ENCODE measurements around the gene MCTP1. TPM values are rescaled to one million over a fixed set of nuclear protein-coding genes. Genes with fewer than 3 reads are reported as not detected.

Gene MCTP1
- total and polyA plus RNA-seq, 10 of the 15 experiments (the other 5 are each of a cell fraction or from before 2014, with no cell fraction given), result 12.6 to 45.9 (median 18.8) TPM

GRCh38 chr5:95238560-95239325, 46.2 kb downstream of the MCTP1 start (continued):
- TF ChIP-seq FOS (IDR thresholded peaks at IDR 0.05; ENCODE audit: borderline replicate concordance, extremely low read depth, insufficient read length), result no peak
- TF ChIP-seq POLR2A (IDR thresholded peaks at IDR 0.05; ENCODE audit: low read depth, low read length), result no peak
- TF ChIP-seq RAD21 (IDR thresholded peaks at IDR 0.05; ENCODE audit: insufficient read depth, low read depth, low read length), result peak; percentile 58
- no peak for TF ChIP-seq NBN (IDR thresholded peaks at IDR 0.05)
- no peak for TF ChIP-seq SPI1 (IDR thresholded peaks at IDR 0.05; ENCODE audit: borderline replicate concordance, insufficient read depth, low read depth, low read length)
- TF ChIP-seq RUNX3 (IDR thresholded peaks at IDR 0.05; ENCODE audit: low read length), result no peak
- no peak for TF ChIP-seq WRNIP1 (IDR thresholded peaks at IDR 0.05; ENCODE audit: borderline replicate concordance, low read depth, low read length)
- TF ChIP-seq, protein P1, sequence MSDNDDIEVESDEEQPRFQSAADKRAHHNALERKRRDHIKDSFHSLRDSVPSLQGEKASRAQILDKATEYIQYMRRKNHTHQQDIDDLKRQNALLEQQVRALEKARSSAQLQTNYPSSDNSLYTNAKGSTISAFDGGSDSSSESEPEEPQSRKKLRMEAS (IDR thresholded peaks at IDR 0.05; ENCODE audit: low read depth, low read length), result no peak
- no peak for TF ChIP-seq CEBPB (IDR thresholded peaks at IDR 0.05; ENCODE audit: borderline replicate concordance in 1 of 2, low read depth in 2 of 2, low read length in 2 of 2)
- TF ChIP-seq ASH2L (IDR thresholded peaks at IDR 0.05; ENCODE audit: borderline replicate concordance, low read depth), result no peak
- no peak for TF ChIP-seq CUX1 (IDR thresholded peaks at IDR 0.05; ENCODE audit: insufficient replicate concordance, low read depth, low read length)

All from GM12878 (cell line).